Hepatocyte (in vitro differentiated cells): ENCODE data around the gene PNCK. TPM values are rescaled to one million over a fixed set of nuclear protein-coding genes. Genes with fewer than 3 reads are reported as not detected.
"Not testable (repeated sequence)": the region's sequence is repeated elsewhere in the genome, so short reads cannot be mapped to it uniquely, and the experiment has no call there.

ENCODE experiments used
- DNase-seq: peaks from one replicate; pipeline ENCODE4 v3.0.0-alpha.2; 2016; ENCODE audit warnings: low spot score
- H2AFZ ChIP-seq: fragments of 200-600 bp; sonication (generic); 2 replicates; pipeline ENCODE4 v1.6.0; 2016; ENCODE audit warnings: antibody characterized with exemption, mild to moderate bottlenecking
- H3K27ac ChIP-seq: fragments of 200-600 bp; sonication (generic); 2 replicates; pipeline ENCODE4 v1.5.1; 2016; ENCODE audit warnings: mild to moderate bottlenecking
- H3K27me3 ChIP-seq: fragments of 200-600 bp; sonication (generic); 2 replicates; pipeline ENCODE4 v1.6.1; 2016
- H3K36me3 ChIP-seq: fragments of 200-600 bp; sonication (generic); replicated peaks from 2 replicates; pipeline ENCODE4 v1.5.1; 2016; ENCODE audit warnings: low read depth; ENCODE audit not compliant: insufficient read depth
- H3K4me1 ChIP-seq: fragments of 200-600 bp; sonication (generic); 2 replicates; pipeline ENCODE4 v1.5.1; 2016; ENCODE audit warnings: mild to moderate bottlenecking, moderate library complexity; ENCODE audit not compliant: insufficient read depth
- H3K4me2 ChIP-seq: fragments of 200-600 bp; sonication (generic); 2 replicates; pipeline ENCODE4 v1.6.0; 2016
- H3K4me3 ChIP-seq: fragments of 200-600 bp; sonication (generic); 2 replicates; pipeline ENCODE4 v1.5.1; 2016; ENCODE audit warnings: mild to moderate bottlenecking
- H3K79me2 ChIP-seq: fragments of 200-600 bp; sonication (generic); 2 replicates; pipeline ENCODE4 v1.6.0; 2017; ENCODE audit warnings: mild to moderate bottlenecking
- H3K9me2 ChIP-seq: fragments of 200-600 bp; sonication (generic); replicated peaks from 2 replicates; pipeline ENCODE4 v1.6.0; 2017; ENCODE audit warnings: mild to moderate bottlenecking; ENCODE audit not compliant: insufficient read depth
- H3K9me3 ChIP-seq: fragments of 200-600 bp; sonication (generic); 2 replicates; pipeline ENCODE4 v1.5.1; 2016; ENCODE audit warnings: low read depth, mild to moderate bottlenecking
- H4K20me1 ChIP-seq: fragments of 200-600 bp; sonication (generic); 2 replicates; pipeline ENCODE4 v1.6.0; 2016; ENCODE audit warnings: mild to moderate bottlenecking; ENCODE audit not compliant: insufficient read depth, poor library complexity, severe bottlenecking
- CTCF ChIP-seq: fragments of 200-600 bp; sonication (generic); IDR thresholded peaks from 2 replicates; pipeline ENCODE4 v1.5.1; 2016; ENCODE audit warnings: antibody characterized with exemption, mild to moderate bottlenecking; ENCODE audit not compliant: poor library complexity
- EZH2 ChIP-seq: fragments of 200-600 bp; sonication (generic); IDR thresholded peaks from 2 replicates; pipeline ENCODE4 v1.6.1; 2016; ENCODE audit warnings: antibody characterized with exemption, mild to moderate bottlenecking, borderline replicate concordance
- EZH2phosphoT487 ChIP-seq: fragments of 200-600 bp; sonication (generic); IDR thresholded peaks from one replicate; pipeline ENCODE4 v1.6.1; 2018; ENCODE audit warnings: antibody characterized with exemption, mild to moderate bottlenecking, low read depth, moderate library complexity; ENCODE audit not compliant: unreplicated experiment, severe bottlenecking
- WGBS: methylation state at CpG from one replicate; pipeline ENCODE4 v1.1.6; 2016; ENCODE audit warnings: low lambda C conversion rate; ENCODE audit errors: missing lambda C conversion rate; 5-methylcytosine and 5-hydroxymethylcytosine counted together
- polyA plus RNA-seq: library from polyadenylated mRNA; unstranded; fragments of >200 nt; fragmentation: Nextera tagmentation; extraction: Ambion mirVana; gene quantifications from 2 replicates; pipeline ENCODE4 v1.2.1, GENCODE V29; 2016
- total RNA-seq: library from RNA; depleted of rRNA; stranded (reverse); fragments of >200 nt; gene quantifications from 2 replicates; pipeline ENCODE4 v1.2.3, GENCODE V29; 2014

Gene PNCK
- total and polyA plus RNA-seq, 2 experiments from 2014 or later = 0.28 to 2.2 TPM

GRCh38 chrX:153692003-153692402 lies 18.4 kb upstream of the PNCK start:
- Histone ChIP-seq H3K4me1 (peaks cover under 1% of the 10 kb centered on the region), H3K27ac (no peak overlapping the region), H3K79me2 (no peaks in the 10 kb centered on the region), H2AFZ (no peak overlapping the region), H3K4me3 (no peak overlapping the region), H3K36me3 (no peaks in the 10 kb centered on the region), H3K27me3 (no peaks in the 10 kb centered on the region), H3K4me2 (no peak overlapping the region), H3K9me3 (no peaks in the 10 kb centered on the region), H4K20me1 (peaks cover 2% of the 10 kb centered on the region), H3K9me2 (no peaks in the 10 kb centered on the region)
- 82% methylated on average over 4 of the region's 4 CpGs for WGBS
- DNase-seq = no peak
- no peak for TF ChIP-seq CTCF
- no peak for TF ChIP-seq EZH2

GRCh38 chrX:153691032-153691827 lies 17.6 kb upstream of the PNCK start:
- not testable (repeated sequence) for H3K79me2 ChIP-seq, H2AFZ ChIP-seq, H3K4me3 ChIP-seq, H3K4me2 ChIP-seq, H3K9me3 ChIP-seq, H4K20me1 ChIP-seq, H3K4me1 ChIP-seq, H3K27ac ChIP-seq, DNase-seq, H3K27me3 ChIP-seq, H3K36me3 ChIP-seq, H3K9me2 ChIP-seq
- WGBS = 90% methylated on average over 21 of the region's 21 CpGs

GRCh38 chrX:153690466-153690865 lies 16.9 kb upstream of the PNCK start:
- TF ChIP-seq EZH2phosphoT487 (no peak), EZH2 (no peak), CTCF (no peak)
- WGBS = 85% methylated on average over 10 of the region's 14 CpGs

GRCh38 chrX:153689654-153690465 lies 16.2 kb upstream of the PNCK start:
- Histone ChIP-seq H3K79me2 (no peaks in the 10 kb centered on the region), H2AFZ (no peak overlapping the region), H3K27ac (no peak overlapping the region), H3K4me2 (peak overlapping the region; percentile 76), H3K4me3 (no peak overlapping the region), H4K20me1 (peaks cover 2% of the 10 kb centered on the region), H3K36me3 (no peaks in the 10 kb centered on the region), H3K9me3 (no peaks in the 10 kb centered on the region), H3K4me1 (peaks cover 9% of the 10 kb centered on the region), H3K27me3 (no peaks in the 10 kb centered on the region), H3K9me2 (no peaks in the 10 kb centered on the region)
- 84% methylated on average over 18 of the region's 19 CpGs for WGBS
- DNase-seq = no peak
- TF ChIP-seq EZH2phosphoT487 (no peak), CTCF (no peak), EZH2 (no peak)

More at GRCh38 chrX:153690466-153690865, 16.9 kb upstream of the PNCK start:
- Histone ChIP-seq H3K27me3 (no peaks in the 10 kb centered on the region), H3K4me2 (peak overlapping the region; percentile 76), H3K9me2 (no peaks in the 10 kb centered on the region), H3K4me1 (peaks cover 4% of the 10 kb centered on the region), H3K9me3 (no peaks in the 10 kb centered on the region), H3K4me3 (no peak overlapping the region), H2AFZ (no peak overlapping the region), H3K79me2 (no peaks in the 10 kb centered on the region), H3K27ac (no peak overlapping the region), H4K20me1 (peaks cover 2% of the 10 kb centered on the region), H3K36me3 (no peaks in the 10 kb centered on the region)
- DNase-seq = no peak
